ENCODE measurements around the gene POLR2E.

Gene POLR2E

GRCh38 chr19:1125601-1126467 is 30.7 kb upstream of the POLR2E start:
- TF ChIP-seq ZFX (IDR thresholded peaks at IDR 0.05; ENCODE audit: borderline replicate concordance) = no peak
- TF ChIP-seq, protein P1, sequence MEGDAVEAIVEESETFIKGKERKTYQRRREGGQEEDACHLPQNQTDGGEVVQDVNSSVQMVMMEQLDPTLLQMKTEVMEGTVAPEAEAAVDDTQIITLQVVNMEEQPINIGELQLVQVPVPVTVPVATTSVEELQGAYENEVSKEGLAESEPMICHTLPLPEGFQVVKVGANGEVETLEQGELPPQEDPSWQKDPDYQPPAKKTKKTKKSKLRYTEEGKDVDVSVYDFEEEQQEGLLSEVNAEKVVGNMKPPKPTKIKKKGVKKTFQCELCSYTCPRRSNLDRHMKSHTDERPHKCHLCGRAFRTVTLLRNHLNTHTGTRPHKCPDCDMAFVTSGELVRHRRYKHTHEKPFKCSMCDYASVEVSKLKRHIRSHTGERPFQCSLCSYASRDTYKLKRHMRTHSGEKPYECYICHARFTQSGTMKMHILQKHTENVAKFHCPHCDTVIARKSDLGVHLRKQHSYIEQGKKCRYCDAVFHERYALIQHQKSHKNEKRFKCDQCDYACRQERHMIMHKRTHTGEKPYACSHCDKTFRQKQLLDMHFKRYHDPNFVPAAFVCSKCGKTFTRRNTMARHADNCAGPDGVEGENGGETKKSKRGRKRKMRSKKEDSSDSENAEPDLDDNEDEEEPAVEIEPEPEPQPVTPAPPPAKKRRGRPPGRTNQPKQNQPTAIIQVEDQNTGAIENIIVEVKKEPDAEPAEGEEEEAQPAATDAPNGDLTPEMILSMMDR (IDR thresholded peaks at IDR 0.05) = no peak
- H3K27ac ChIP-seq = no peak overlapping the region

- TF ChIP-seq, protein P1 (IDR thresholded peaks at IDR 0.05) = no peak
- no peak for TF ChIP-seq ZFX (IDR thresholded peaks at IDR 0.05; ENCODE audit: borderline replicate concordance)
- H3K27ac ChIP-seq = peak overlapping the region; percentile 12; the same call in 1 of the 2 replicates
Measured at GRCh38 chr19:1123885-1124677, 28.9 kb upstream of the POLR2E start.

DNA sequence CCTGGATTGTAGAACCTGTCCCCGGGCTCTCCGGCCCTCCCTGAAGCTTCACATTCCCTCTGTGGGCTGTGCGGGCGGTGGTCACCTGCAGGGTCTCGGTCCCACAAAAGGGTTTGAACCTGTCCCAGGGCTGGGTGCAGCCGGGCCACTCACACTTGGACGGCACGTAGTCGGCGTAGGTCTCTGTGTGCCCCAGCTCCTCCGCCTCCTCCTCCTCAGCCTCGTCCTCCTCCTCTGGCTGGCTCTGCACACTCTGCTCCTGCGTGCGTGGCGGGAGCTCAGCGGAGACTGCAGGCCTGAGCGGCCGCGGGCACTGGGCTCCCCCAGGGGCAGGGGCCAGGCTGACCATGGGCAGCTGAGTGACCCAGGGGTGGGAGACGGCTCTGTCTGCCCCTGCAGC is 28.2 kb upstream of the POLR2E start:
- no peak for TF ChIP-seq ZFX (IDR thresholded peaks at IDR 0.05; ENCODE audit: borderline replicate concordance)
- TF ChIP-seq, protein P1 (IDR thresholded peaks at IDR 0.05) = no peak
- H3K27ac ChIP-seq = peak overlapping the region; percentile 12; the same call in 1 of the 2 replicates

DNA sequence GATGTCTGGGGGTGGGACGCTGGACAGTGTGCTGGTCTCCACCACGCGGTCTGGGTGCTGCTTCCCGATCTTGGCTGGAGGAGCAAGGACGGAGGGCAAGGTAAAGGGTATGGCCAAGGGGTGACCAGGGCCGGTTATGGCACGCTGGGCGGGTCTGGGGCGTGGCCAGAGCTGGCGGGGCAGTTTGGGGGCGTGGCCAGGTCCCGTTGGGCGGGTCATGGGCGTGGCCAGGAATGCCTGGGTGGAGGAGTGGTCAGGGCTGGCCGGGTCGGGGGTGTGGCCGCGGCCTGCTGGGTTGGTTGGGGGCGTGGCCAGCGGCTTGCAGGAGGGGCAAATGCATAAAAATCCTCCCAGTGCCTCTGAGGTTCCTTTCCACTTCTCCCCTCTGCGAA is 27.8 kb upstream of the POLR2E start:
- H3K27ac ChIP-seq = peak overlapping the region; percentile 12; the same call in 1 of the 2 replicates
- TF ChIP-seq, protein P1 (IDR thresholded peaks at IDR 0.05) = no peak
- TF ChIP-seq ZFX (IDR thresholded peaks at IDR 0.05; ENCODE audit: borderline replicate concordance) = no peak

DNA sequence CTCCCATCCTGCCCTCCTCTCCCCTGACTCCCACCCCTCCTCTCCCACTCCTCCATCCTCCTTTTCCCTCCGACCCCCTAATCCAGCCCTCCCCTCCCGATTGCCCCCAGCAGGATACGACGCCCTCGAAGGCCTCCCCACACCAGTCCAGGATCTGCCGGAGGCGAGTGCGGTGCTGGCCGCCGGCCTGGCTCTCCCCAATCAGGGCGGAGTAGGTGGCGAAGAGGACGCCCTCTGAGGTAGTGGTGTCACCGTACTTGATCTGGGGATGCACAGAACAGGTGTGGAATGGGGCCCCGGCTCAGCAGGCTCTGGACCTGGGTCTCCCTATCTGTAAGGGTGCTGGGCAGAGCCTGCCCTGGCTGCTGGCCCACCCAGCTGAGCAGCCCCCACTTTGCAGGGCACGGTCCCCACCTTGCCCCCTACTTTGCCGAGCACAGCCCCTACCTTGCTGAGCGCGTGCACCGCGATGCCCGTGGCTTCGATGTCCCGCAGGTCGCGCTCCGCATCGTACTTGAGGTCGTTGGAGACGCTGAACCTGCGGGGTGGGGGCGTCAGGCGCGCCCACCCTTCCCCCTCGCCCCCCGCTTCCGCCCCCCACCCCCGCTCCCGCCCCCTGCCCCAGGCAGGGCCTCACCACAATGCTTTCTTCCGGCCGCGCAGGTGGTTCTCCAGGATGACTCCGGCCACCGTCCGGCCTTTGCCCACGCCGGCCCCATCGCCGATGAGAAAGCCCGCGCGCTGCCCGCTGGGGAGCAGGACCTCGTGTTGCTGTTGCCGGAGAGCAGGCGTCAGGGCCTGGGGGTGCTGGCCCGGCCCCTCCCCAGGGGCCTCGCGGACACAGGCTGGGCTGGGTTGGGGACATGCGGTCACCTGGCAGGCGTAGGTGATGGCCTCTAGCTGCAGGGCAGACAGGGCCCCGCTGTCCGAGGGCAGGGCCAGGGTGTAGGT is 27.1 kb upstream of the POLR2E start:
- H3K27ac ChIP-seq = no peak overlapping the region
- TF ChIP-seq, protein P1 (IDR thresholded peaks at IDR 0.05) = no peak
- TF ChIP-seq ZFX (IDR thresholded peaks at IDR 0.05; ENCODE audit: borderline replicate concordance) = no peak

DNA sequence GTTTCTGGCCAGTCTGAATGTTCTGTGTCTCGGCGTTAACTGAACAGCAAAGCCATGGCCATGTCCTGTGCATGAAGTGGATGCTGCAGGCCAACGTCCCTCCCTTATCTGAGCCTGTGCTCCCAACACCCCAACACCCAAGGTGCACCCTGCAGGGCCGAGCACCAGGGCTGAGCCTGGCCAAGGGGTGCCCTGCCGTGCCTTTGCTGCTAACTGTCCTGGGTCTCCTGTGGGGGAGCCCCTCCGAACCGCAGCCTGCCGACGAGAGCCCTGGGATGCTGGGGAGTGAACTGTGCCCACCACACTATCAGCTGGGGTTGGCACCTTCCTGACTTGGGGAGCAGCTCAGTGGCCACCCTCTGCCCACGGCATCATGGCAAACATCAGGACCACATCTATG is 26.2 kb upstream of the POLR2E start:
- no peak for TF ChIP-seq ZFX (IDR thresholded peaks at IDR 0.05; ENCODE audit: borderline replicate concordance)
- TF ChIP-seq, protein P1 (IDR thresholded peaks at IDR 0.05) = no peak

More for the DNA sequence above, 26.2 kb upstream of the POLR2E start:
- H3K27ac ChIP-seq = no peak overlapping the region

Measured in 22Rv1 (cell line).